Activated naive CD4-positive, alpha-beta T cell treated with anti-CD3 and anti-CD28 coated beads, Interleukin-2, amount 50 U/mL, for 72 hours (primary cell): Measurements from ENCODE around the gene THAP7. TPM values are rescaled to one million over a fixed set of nuclear protein-coding genes. Genes with fewer than 3 reads are reported as not detected.
"Not testable (repeated sequence)": the region's sequence is repeated elsewhere in the genome, so short reads cannot be mapped to it uniquely, and the experiment has no call there.

Experiments
- ATAC-seq, 2 donors: fragments of 150-1000 bp; cut with Tn5 transposase; 2 replicates each; pipeline ENCODE4 v1.10.0; 2021; ENCODE audit warnings: mild to moderate bottlenecking in 2 of 2, moderate library complexity in 2 of 2
- DNase-seq, 2 donors: peaks; one replicate each; pipeline ENCODE4 v3.0.0; 2021 to 2022; ENCODE audit warnings: low spot score in 2 of 2
- H3K27ac Mint-ChIP-seq, 2 donors: one replicate each; pipeline ENCODE4 v1.8.0; 2022; ENCODE audit warnings: mild to moderate bottlenecking in 2 of 2, mixed read lengths in 2 of 2
- H3K36me3 Mint-ChIP-seq, 2 donors: one replicate each; pipeline ENCODE4 v1.8.0; 2022; ENCODE audit warnings: mixed read lengths in 2 of 2
- H3K9me3 Mint-ChIP-seq, 2 donors: one replicate each; pipeline ENCODE4 v1.8.0; 2022; ENCODE audit warnings: mixed read lengths in 2 of 2
- total RNA-seq, 2 donors: library from RNA; stranded (reverse); gene quantifications; one replicate each; pipeline ENCODE4 v1.2.3, GENCODE V29; 2022

Gene THAP7
- total RNA-seq, 2 donors from 2014 or later = 21.9 to 23.9 TPM

DNA sequence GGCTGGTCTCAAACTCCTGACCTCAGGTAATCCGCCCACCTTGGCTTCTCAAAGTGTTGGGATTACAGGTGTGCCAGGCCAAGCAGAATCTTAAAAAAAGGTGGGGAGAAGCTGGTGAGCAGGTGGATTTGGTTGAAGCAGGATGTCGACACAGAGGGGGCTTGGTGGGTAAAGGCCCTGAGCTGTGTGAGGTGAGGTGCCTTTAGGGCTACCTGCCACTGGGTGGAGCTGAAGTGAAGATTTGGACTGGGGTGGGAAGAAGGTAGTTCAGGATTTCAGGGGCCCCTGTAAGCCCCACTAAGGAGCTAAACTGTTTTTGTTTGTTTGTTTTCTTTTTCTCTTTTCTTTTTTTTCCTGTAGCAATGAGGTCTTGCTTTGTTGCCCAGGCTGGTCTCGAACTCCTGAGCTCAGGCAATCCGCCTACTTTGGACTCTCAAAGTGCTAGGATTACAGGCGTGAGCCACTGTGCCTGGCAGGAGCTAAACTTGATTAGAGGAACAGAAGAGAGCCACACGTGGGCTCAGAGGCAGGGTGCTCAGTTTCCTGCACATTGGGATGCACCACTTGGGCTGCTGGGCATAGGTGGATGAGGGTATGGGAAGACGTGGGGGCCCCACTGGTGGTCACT, 19.0 kb upstream of the THAP7 start:
- Mint-ChIP-seq H3K27ac (peak overlapping the region in 1 of 2 donors; percentile 9), H3K9me3 (no peaks in the 10 kb centered on the region), H3K36me3 (no peaks in the 10 kb centered on the region)
- peak in 1 of 2 donors; percentile 72 for ATAC-seq
- no peak for DNase-seq

DNA sequence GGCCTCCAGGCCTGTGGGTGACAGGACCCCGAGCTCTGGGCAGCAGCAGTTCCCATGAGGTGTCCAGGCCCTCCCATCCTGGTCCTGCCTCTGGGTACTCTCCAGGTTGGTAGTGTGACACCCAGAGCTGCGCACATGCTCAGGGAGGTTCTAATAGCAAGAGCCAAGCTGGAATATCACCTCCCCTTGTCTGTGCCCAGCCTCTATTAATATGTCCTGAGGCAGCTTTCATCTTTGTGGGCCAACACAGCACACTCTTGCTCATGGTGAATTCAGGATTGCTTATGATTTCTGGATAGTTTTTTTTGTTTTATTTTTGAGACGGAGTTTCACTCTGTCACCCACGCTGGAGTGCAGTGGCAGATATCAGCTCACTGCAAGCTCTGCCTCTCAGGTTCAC, 16.4 kb upstream of the THAP7 start:
- DNase-seq (no peak), ATAC-seq (no peak)
- no peak overlapping the region for H3K27ac Mint-ChIP-seq
- H3K9me3 Mint-ChIP-seq = no peaks in the 10 kb centered on the region
- no peaks in the 10 kb centered on the region for H3K36me3 Mint-ChIP-seq

DNA sequence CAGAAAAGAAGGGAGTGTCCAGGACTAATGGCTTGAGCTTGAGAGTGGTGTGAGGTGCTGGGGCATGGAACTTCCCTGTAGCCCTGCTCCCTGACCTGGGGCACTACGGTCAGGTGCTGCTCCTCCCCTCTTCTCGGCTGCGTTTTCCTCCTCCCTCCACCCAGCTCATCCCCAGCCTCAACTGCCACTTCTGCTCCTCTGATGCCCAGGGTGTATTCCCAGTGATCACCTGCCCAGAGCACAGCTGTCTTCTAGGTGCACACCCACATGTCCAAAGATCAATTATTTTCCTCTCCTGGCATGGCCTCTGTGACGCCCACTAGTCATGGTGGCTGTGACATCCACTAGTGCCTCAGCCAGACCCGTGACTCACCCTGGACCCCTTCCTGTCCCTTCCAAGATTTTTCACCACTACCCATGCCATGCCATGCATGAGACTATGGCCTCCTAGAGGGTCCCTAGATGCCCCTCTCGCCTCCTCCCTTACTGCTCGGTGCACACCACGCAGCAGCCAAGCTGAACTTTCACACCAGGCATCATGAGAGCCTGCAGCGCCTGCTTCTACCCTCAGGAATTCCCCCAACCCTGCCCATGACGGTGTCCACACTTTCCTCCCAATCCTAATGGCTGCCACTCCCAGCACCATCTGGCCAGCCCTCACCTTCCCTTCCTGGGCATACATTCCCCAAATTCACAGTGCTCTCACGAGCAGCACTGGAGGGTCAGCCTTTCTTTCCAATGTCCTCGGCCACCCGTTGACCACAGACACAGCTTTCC, 14.9 kb upstream of the THAP7 start:
- ATAC-seq (no peak), DNase-seq (no peak)
- Mint-ChIP-seq H3K36me3 (no peaks in the 10 kb centered on the region), H3K27ac (no peak overlapping the region), H3K9me3 (no peaks in the 10 kb centered on the region)

DNA sequence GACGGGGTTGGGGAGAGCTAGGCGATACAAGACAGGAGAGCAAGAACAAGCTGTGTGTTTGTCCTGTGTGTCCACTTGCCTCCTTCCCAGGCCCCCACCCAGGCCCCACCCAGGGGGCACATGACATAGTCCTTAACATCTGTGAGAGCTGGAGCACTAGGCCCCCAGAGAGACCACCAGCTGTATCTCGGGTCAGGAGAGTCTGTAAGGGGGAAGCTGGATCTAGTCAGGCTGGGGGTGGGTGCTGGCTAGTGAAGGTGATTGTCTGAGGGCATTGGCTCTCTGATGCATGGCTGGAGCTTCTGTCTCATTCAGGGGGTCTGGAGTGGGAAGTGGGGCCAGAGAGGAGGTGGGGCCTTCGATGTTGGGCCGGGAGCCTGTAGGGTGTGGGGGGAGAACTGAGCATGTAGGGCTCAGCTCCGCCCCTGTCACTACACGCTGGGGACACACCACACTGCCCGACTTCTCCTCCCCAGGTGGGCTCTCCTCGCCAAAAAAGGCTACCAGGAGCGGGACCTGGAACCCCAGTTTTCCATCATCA, 13.6 kb upstream of the THAP7 start:
- H3K9me3 Mint-ChIP-seq = no peaks in the 10 kb centered on the region
- no peak for DNase-seq
- ATAC-seq = no peak
- no peak overlapping the region for H3K27ac Mint-ChIP-seq
- no peaks in the 10 kb centered on the region for H3K36me3 Mint-ChIP-seq

DNA sequence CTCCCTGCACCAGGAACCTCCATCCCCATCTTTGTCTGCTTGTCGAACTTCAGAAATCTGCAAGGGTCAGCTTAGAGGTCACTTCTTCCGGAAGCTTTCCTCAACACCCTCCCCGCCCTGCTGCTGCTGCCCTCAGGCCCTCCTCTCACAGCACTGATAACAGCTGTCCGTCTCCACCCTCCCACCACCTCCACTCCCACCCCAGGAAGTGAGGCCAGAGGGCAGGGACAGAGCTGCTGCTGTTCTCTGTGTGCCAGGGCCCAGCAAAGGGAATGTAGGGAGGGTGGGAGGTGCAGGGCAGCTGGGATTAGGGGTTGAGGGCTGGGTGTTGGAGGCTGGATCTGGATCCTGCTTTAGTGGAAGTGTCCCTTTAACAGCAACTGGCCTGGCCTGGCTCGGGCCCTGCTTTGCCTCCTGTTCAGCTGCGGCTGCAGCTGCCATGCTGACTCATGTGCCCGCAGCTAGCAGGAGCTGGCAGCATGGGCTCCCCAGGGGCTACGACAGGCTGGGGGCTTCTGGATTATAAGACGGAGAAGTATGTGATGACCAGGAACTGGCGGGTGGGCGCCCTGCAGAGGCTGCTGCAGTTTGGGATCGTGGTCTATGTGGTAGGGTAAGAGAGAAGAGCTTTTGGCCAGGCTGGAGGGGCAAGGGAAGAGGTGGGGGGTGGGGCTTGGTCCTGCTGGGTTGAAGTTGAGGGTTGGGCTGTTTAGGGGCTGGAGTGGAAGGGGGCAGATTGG, 13.0 kb upstream of the THAP7 start, which contains the start of gene P2RX6:
Gene P2RX6, plus strand, starts transcription at position 440 of the 740 bp plus-strand sequence. Its CDS starts 10 bp downstream, at position 450.
- Mint-ChIP-seq H3K36me3 (no peaks in the 10 kb centered on the region), H3K27ac (peak within 1 kb of the TSS; percentile 76 to 93), H3K9me3 (no peaks in the 10 kb centered on the region)
- DNase-seq (no peak), ATAC-seq (peak in 1 of 2 donors; percentile 24)

DNA sequence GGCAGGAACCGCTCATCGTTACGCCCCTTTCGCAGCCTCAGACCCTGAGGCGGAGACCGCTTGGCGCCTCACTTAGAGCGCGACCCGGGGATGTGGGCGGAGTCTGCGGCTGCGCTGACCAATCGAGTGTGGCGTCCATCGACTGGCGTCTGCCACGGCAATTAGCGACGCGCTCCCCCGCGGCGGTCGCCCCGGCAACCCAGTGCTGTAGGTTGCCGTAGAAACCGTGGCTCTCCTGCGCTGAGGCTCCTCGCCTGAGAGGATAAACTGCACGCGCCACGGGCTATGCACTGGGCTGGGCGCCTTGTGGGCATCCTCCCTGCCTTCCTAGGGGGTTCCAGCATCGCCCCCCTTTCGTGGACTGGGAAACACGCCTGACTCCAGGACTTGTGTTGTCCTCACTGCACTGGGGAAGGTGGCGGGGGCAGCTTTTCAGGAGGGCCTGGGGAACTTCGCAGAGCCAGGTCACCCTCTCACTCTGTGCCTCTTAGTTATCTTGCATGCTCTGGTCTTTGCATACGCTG, 12.3 kb upstream of the THAP7 start:
- ATAC-seq (peak; percentile 94 to 96), DNase-seq (peak; percentile 76 to 86)
- H3K27ac Mint-ChIP-seq = peak overlapping the region; percentile 76 to 93
- no peaks in the 10 kb centered on the region for H3K9me3 Mint-ChIP-seq
- H3K36me3 Mint-ChIP-seq = no peaks in the 10 kb centered on the region

DNA sequence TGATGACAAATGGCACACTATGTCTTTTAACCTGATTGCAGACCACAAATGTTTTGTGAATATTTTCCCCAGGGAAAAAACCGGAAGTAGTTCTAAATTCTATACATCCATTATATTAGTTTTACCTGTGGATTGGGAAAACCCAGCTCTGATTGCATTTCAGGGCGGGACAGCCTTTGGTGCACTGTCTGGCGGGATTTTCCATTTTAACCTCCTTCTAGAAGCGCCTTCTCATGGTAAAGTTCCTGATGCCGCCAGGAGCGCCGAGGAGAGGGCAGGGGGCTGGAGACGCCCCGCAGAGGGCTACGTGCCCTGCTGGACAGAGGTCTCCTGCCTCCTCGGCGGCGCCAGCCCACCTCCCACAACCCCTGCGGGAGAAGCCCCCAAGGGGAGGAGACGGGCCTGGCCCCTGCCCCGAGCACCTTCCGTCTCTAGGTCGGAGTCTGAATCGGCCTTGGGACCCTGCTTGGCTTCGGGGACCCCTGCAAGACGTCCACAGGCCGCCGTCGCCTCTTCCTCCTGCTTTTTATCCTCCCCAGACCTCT, 11.8 kb upstream of the THAP7 start:
- DNase-seq = no peak
- ATAC-seq = no peak
- no peaks in the 10 kb centered on the region for H3K9me3 Mint-ChIP-seq
- peak overlapping the region; percentile 76 to 85 for H3K27ac Mint-ChIP-seq
- no peaks in the 10 kb centered on the region for H3K36me3 Mint-ChIP-seq

DNA sequence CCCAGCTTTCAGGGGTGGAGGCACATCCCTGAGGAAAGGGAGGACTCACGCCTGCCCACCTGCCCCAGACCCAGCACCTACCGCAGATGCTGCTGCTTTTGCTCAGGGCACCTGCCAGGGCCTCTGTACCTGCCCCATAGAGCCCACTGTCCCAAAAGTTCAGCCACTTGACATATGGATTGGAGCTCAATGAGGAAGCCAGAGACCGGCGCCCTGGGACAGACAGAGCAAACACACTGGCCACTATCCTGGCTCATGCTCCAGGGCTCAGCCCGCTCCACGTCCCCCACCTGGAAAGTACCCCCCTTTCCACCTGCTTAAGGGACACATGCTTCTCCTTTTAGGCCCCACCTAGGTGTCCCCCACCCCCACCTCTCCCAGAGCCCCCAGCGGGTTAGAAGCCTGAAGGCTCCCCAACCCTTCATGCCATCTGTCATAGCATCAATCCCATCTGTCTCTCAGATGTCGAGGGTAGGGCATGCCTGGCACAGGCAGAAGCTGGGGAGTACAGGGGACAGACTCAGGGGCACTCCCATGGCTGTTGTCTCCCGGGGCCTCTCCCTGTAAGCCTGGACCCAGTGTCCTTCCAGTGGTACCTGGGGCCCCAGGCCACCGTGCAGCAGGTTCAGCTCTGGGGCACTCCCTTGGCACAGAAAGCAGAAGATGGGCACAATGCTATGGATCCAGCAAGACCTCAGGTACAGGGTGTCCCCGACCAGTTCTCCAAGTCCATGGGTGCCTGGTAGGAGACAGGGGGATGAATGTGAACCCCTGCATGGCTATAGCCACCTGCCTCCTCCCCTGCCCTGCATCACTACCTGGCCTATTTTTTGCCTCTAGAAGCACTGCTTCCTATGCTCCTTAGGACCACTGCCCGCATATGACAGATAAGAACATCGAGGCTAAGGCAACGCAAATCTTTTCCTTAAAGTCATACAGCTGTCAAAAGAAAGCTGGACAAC, 10.8 kb upstream of the THAP7 start:
- Mint-ChIP-seq H3K9me3 (no peaks in the 10 kb centered on the region), H3K27ac (no peak overlapping the region), H3K36me3 (no peaks in the 10 kb centered on the region)
- ATAC-seq (no peak), DNase-seq (no peak)

DNA sequence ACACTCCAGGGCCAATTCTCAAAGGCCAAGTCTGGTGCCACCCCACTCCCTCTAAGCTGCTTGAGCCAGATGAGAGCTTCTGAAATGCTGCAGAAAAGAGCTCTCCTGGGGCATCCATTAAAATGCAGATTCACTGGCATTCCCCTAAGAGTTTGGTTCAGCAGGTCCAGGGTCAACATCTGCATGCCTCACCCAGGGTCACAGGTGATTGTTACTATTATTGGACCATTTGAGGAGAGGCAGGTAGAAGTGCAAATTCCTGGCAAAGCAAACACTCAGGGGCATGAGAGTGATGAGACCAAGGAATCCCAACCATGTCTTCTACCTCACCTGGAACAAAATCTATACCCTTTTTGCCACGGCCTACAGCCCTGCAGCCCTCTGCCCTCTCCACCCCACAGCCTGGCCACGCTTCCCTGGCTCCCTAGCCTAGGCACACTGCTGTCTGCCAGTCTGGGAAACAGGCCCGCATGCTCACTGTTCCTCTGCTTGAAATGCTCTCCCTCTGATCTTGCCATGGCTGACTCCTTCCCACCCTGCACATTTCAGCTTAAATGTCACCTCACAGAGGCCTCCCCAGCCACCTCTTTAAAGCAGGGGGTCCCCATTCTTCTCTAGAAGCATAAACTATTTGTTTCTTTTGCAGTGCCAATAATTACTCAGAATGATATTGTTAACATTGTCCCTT, 8.7 kb upstream of the THAP7 start:
- ATAC-seq = no peak
- H3K27ac Mint-ChIP-seq = no peak overlapping the region
- DNase-seq = no peak
- H3K9me3 Mint-ChIP-seq = no peaks in the 10 kb centered on the region
- no peaks in the 10 kb centered on the region for H3K36me3 Mint-ChIP-seq

DNA sequence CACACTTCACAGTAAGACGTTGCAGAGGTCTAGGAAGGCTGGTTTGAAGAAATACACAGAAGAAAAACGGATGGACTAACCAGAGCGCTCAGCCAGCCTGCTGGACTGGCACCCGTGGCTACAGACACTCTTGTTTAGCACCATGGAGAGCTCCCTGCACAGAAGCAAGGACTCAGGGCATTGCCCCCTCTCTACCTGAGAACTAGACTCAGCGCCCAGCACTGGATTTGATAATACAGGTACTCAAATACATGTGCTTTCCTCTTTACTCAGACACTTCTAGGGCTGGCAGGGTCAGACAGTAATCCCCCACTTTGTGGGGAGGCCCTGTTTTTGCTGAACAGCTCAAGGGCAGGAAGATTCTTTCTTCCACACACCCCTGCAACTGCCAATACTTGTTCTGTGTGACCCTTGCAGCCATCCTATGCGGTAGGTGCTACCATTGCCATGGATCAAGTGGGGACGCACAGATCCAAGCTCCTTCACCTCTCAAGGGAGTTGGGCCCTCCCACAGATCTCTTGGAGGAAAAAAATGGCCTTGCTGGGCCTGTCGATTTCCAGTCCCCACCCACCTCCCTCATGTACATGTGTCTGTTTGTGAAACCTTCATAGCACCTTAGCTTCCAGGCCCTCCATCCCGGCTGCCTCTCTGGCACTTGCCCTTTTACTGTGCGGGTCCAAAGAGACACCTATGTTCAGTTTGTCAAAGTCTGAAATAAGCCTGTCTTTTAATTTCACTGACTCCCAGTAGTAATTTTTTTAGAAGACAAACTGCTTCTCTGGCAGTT, 7.9 kb upstream of the THAP7 start:
- no peak for ATAC-seq
- Mint-ChIP-seq H3K9me3 (no peaks in the 10 kb centered on the region), H3K27ac (no peak overlapping the region), H3K36me3 (no peaks in the 10 kb centered on the region)
- DNase-seq = peak in 1 of 2 donors; percentile 41

DNA sequence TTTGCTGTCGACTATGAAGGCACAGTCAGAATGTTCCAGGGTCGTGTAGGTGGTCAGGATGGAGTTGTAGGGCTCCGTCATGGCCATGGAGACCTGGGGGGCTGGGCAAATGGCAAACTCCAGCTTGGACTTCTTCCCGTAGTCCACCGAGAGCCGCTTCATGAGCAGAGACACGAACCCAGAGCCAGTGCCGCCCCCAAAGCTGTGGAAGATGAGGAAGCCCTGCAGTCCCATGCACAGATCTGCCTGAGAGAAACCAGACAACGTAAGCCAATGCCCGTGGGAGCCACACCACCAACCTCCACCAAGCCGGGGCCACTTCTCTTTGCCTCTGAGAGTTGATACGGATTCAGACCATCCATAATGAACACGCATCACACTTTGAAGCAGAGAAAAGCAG, 7.3 kb upstream of the THAP7 start:
- not testable (repeated sequence) for H3K9me3 Mint-ChIP-seq, H3K27ac Mint-ChIP-seq, H3K36me3 Mint-ChIP-seq, ATAC-seq, DNase-seq

DNA sequence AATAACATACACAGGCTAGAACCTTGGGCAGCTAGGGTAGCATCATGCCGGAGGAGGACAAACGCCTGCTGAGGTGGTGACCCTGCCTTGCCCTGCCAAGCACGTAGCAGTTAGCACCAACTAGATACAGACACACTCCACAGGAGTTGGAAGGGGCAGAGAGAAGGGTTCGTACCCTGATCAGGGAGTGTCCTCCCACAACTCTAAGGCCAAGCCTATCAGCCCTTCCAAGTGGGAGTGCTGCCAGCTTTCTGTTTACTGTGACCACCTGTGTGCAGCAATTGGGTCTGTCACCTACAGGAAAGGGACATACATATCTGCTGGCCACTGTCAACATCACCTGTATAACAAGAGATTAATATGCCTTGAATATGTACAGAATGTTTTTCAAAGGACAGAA, 1.9 kb upstream of the THAP7 start:
- peaks cover 5 to 24% of the 10 kb centered on the region in 2 donors for H3K36me3 Mint-ChIP-seq
- peak overlapping the region; percentile 14 to 100 for H3K27ac Mint-ChIP-seq
- no peak for DNase-seq
- H3K9me3 Mint-ChIP-seq = no peaks in the 10 kb centered on the region
- ATAC-seq = no peak

DNA sequence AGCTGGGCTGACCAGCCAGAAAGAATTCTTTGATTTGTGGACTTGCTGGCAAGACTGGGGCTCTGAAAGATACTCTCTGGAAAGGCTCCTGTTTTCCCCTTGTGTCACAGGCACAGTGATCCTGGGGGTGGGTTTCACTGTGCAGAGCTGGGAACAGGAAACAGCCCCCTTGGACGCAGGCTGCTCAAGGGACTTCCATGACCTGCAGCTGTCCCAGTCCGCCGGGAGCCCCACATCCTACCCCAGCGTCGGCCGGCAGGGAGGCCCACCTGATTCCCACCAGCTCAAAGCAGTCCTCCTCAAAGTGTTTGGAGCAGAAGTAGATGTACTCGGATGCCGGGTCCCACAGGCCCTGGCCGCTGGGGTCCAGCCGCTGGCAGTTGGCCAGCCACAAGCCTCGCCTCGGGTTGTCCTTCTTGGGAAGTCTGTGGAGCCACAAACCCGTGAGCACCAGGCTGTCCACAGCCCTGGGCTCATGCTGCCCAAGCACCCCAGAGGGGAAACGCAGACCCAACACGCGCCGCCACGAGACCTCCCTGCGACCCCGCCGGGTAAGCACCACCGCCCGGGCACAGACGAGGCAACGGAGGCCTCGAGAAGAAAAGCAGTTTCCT, 824 bp downstream of the THAP7 start:
- ATAC-seq (no peak), DNase-seq (no peak)
- Mint-ChIP-seq H3K9me3 (no peaks in the 10 kb centered on the region), H3K27ac (peak overlapping the region; percentile 99 to 100), H3K36me3 (peaks cover 5 to 24% of the 10 kb centered on the region in 2 donors)
